B cell (primary cell): ENCODE results near the gene NBEAL1.

ENCODE experiments used
- EZH2 ChIP-seq: IDR thresholded peaks from 2 replicates; pipeline ENCODE4 v1.6.1; 2012; ENCODE audit warnings: borderline replicate concordance, low read depth, mild to moderate bottlenecking, moderate library complexity, low read length; ENCODE audit not compliant: insufficient read depth, poor library complexity, severe bottlenecking
- TF ChIP-seq, protein P1 (sequence below): fragments of 200-600 bp; IDR thresholded peaks from one replicate; pipeline ENCODE4 v1.8.0; 2022; ENCODE audit warnings: antibody characterized with exemption, mild to moderate bottlenecking

DNA sequence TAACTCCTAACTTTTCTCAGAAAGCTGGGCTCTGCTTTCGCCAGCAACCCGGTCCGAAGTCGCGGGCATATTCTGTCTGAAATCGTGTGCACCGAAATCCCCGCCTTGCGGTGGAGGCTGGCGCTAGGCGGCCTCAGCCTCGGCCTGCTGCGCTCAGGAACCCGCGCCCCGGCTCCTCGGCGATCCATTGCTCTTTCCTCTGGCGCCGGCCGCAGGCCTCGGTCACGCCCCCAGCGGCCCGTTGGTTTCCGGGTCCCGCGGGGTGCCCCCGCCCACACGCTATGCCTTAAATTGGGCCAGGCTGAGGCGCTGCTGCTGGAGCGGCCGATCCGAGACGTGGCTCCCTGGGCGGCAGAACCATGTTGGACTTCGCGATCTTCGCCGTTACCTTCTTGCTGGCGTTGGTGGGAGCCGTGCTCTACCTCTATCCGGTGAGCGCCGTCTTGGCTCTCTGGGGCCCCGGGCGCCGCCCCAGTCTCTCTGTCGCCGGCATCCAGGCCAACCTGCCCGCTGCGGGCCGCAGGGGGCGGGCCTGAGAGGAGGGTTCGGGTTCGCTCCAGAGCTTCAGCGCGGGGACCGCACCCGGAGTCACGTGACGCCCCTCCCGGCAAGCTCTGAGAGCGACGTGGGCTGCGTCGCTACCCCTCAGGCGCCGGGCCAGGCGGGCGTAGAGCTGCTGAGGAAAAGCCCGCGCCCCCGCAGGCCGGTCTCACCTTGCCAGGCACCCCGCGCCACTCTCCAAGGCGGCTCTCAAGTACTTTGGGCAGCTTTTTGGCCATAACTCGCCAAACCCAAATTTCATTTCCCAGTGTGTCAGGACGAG, 224.2 kb downstream of the NBEAL1 start, which contains the start of gene CYP20A1:
- TF ChIP-seq, protein P1, sequence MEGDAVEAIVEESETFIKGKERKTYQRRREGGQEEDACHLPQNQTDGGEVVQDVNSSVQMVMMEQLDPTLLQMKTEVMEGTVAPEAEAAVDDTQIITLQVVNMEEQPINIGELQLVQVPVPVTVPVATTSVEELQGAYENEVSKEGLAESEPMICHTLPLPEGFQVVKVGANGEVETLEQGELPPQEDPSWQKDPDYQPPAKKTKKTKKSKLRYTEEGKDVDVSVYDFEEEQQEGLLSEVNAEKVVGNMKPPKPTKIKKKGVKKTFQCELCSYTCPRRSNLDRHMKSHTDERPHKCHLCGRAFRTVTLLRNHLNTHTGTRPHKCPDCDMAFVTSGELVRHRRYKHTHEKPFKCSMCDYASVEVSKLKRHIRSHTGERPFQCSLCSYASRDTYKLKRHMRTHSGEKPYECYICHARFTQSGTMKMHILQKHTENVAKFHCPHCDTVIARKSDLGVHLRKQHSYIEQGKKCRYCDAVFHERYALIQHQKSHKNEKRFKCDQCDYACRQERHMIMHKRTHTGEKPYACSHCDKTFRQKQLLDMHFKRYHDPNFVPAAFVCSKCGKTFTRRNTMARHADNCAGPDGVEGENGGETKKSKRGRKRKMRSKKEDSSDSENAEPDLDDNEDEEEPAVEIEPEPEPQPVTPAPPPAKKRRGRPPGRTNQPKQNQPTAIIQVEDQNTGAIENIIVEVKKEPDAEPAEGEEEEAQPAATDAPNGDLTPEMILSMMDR = no peak
- TF ChIP-seq EZH2 = no peak
